Activated CD4-positive, alpha-beta T cell treated with anti-CD3 and anti-CD28 coated beads, Interleukin-2, amount 10 ng/mL, durations not matched to agents 24 days and 14 days (primary cell): ENCODE measurements around the gene JMJD1C. TPM values are rescaled to one million over a fixed set of nuclear protein-coding genes. Genes with fewer than 3 reads are reported as not detected.
"Not testable (repeated sequence)": the region's sequence is repeated elsewhere in the genome, so short reads cannot be mapped to it uniquely, and the experiment has no call there.

Source experiments
- DNase-seq: peaks from one replicate; pipeline ENCODE4 v3.0.0; 2022
- H3K27ac Mint-ChIP-seq: one replicate; pipeline ENCODE4 v1.8.0; 2022; ENCODE audit warnings: mild to moderate bottlenecking, mixed read lengths
- H3K27me3 Mint-ChIP-seq: one replicate; pipeline ENCODE4 v1.8.0; 2022; ENCODE audit warnings: mixed read lengths
- H3K36me3 Mint-ChIP-seq: one replicate; pipeline ENCODE4 v1.8.0; 2022; ENCODE audit warnings: low read depth, mild to moderate bottlenecking, mixed read lengths
- H3K4me1 Mint-ChIP-seq: one replicate; pipeline ENCODE4 v1.8.0; 2021; ENCODE audit warnings: mixed read lengths
- H3K4me3 Mint-ChIP-seq: one replicate; pipeline ENCODE4 v1.8.0; 2022; ENCODE audit warnings: mild to moderate bottlenecking, moderate library complexity, mixed read lengths
- H3K9me3 Mint-ChIP-seq: one replicate; pipeline ENCODE4 v1.8.0; 2021; ENCODE audit warnings: mixed read lengths
- intact Hi-C: fragments of 100-400 bp; cut with micrococcal nuclease; formaldehyde crosslinking; loops from one replicate; pipeline ENCODE4 v1.15.1; 2023
- total RNA-seq: library from RNA; stranded (reverse); gene quantifications from 2 replicates; pipeline ENCODE4 v1.2.3, GENCODE V29; 2022

The JMJD1C gene
- total RNA-seq, 1 donor from 2014 or later: 41.7 TPM

DNA sequence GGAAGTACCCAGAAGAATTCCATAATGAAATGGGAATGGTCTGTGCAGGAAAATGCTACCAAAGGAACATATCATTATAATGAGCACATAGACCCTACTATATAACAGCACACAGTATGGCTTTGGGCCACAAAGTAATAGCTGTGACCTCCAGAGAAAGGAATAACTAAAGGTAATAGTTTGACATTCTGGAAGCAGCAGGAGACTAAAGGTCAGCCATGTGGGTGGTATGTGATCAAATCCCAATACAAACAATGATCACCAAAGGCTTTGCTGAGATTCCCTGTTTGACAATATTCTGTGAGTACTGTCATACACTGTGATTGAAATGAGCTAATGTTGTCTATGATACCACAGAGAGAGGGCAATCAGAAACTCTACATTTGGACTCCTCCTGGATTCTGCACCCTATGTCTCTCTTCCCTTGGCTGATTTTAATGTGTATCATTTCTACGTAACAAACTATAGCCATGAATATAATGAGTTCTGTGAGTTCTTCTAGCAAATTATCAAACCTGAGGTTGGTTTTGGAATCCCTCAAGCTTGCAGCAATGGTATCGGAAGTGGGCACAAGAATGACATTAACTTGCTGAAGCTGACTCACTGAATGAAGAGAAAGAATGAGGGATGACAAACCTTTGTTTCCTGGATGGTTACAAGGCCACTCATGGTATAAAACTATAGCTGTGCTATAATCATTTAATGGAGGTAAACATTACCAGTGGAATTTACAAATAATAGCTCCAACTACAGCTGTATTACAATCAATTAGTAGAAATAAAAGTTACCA, 99.6 kb downstream of the JMJD1C start:
- no peak for DNase-seq
- Mint-ChIP-seq H3K4me3 (no peak overlapping the region), H3K4me1 (peaks cover 2% of the 10 kb centered on the region), H3K9me3 (no peaks in the 10 kb centered on the region), H3K27me3 (no peaks in the 10 kb centered on the region), H3K36me3 (peaks cover 2% of the 10 kb centered on the region), H3K27ac (no peak overlapping the region)
- intact Hi-C loops: no loop called here

DNA sequence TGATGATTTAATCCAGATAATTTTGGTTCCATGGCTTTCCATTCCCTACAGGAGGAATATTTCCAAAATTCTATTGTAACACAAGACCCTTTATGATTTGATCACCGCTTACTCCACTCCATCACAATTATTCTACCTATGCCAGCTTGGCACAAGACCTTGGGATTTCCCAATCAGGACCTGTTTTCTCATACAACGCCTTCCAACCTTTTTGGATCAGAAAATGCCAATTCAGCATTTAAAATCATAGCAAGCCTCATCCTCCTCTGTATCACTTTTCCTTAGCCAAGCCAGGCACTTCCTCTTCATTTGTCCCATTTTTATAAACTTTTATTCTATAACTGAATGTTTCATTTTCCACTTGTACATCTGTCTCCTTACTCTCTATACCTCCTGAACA, 100.9 kb downstream of the JMJD1C start:
- intact Hi-C loops: no loop called here
- Mint-ChIP-seq H3K27me3 (no peaks in the 10 kb centered on the region), H3K4me1 (peaks cover 2% of the 10 kb centered on the region), H3K9me3 (no peaks in the 10 kb centered on the region), H3K27ac (no peak overlapping the region), H3K36me3 (peaks cover 2% of the 10 kb centered on the region), H3K4me3 (no peak overlapping the region)
- DNase-seq: no peak

GRCh38 chr10:63363951-63364350, 101.8 kb downstream of the JMJD1C start:
- H3K27ac Mint-ChIP-seq: no peak overlapping the region
- no peaks in the 10 kb centered on the region for H3K9me3 Mint-ChIP-seq
- peaks cover under 1% of the 10 kb centered on the region for H3K36me3 Mint-ChIP-seq
- H3K4me1 Mint-ChIP-seq: peaks cover under 1% of the 10 kb centered on the region
- DNase-seq: no peak
- no peak overlapping the region for H3K4me3 Mint-ChIP-seq
- intact Hi-C loops: no loop called here
- H3K27me3 Mint-ChIP-seq: no peaks in the 10 kb centered on the region

DNA sequence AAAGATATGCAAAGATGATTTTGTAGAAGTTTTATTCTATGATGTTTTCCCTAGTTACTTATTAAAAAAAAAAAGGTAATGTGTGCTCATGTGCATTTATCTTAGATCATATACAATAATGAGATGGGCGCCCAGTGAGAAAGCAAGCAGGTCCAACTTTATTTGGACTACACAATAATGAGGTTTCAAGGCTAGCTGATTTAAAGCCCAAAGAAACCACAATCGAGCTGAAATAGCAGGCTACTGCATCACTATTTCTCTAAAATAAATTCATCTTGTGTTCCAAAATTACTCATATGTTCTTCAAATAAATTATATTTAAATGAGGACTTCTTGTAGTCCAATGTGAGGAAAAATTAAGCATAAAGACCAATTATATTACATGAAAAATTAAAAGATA, 110.1 kb downstream of the JMJD1C start:
- peaks cover 14% of the 10 kb centered on the region for H3K4me1 Mint-ChIP-seq
- peak overlapping the region; percentile 63 for H3K27ac Mint-ChIP-seq
- intact Hi-C loops: loop anchor here (1.0 to 10.0 kb wide), 6 partner anchors 33 to 359 kb away; no protein-coding TSS in a partner anchor
- no peaks in the 10 kb centered on the region for H3K9me3 Mint-ChIP-seq
- no peaks in the 10 kb centered on the region for H3K36me3 Mint-ChIP-seq
- no peak for DNase-seq
- no peaks in the 10 kb centered on the region for H3K27me3 Mint-ChIP-seq
- H3K4me3 Mint-ChIP-seq: no peak overlapping the region

DNA sequence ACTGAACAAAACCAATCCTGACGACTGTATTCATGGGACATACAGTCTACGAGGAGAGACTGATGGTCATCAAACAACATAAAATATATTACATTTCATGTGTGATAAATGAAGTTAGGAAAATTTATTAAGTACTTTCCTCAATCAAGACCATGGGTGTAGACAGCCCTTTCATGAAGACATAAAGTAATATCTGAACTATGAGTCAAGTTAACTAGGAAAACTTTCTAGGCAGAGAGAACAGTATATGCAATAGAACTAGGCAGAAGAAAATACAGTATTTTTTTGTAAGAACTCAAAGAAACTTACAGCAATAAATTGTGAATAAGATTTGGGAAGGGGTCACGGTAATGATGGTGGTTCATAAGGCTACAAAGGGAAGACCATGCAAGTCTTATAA, 112.8 kb downstream of the JMJD1C start:
- no peaks in the 10 kb centered on the region for H3K9me3 Mint-ChIP-seq
- intact Hi-C loops: loop anchor here (10.0 kb wide), 1 partner anchor 362 kb away; no protein-coding TSS in a partner anchor
- no peaks in the 10 kb centered on the region for H3K27me3 Mint-ChIP-seq
- no peak for DNase-seq
- H3K36me3 Mint-ChIP-seq: no peaks in the 10 kb centered on the region
- no peak overlapping the region for H3K27ac Mint-ChIP-seq
- peaks cover 14% of the 10 kb centered on the region for H3K4me1 Mint-ChIP-seq
- H3K4me3 Mint-ChIP-seq: no peak overlapping the region

DNA sequence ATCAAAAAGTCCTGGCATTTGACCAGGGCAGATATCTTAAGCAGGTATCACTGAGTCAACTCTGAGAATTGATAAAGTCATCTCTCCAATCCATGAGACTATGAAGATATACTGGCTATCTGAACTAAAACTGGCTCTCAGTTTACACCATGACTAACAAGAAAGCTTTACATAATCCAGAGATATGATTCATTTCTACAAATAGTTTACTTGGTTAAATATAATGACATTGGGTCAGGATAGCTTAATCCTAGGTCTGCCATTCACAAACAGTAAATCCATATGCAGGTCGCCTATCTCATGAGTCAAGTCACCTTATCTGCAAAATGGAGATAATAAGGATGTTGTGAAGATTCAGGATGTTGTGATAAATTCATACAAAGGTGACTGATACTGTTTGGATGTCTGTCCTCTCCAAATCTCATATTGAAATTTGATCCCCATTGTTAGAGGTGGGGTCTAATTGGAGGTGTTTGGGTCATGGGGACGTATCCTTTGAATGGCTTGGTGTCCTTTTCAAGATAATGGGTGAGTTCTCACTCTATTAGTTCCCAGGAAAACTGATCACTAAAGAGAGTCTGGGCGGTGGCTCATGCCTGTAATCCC, 117.4 kb downstream of the JMJD1C start:
- H3K36me3 Mint-ChIP-seq: peaks cover 2% of the 10 kb centered on the region
- intact Hi-C loops: no loop called here
- peaks cover 7% of the 10 kb centered on the region for H3K4me1 Mint-ChIP-seq
- no peaks in the 10 kb centered on the region for H3K27me3 Mint-ChIP-seq
- DNase-seq: no peak
- no peaks in the 10 kb centered on the region for H3K9me3 Mint-ChIP-seq
- no peak overlapping the region for H3K27ac Mint-ChIP-seq
- no peak overlapping the region for H3K4me3 Mint-ChIP-seq

DNA sequence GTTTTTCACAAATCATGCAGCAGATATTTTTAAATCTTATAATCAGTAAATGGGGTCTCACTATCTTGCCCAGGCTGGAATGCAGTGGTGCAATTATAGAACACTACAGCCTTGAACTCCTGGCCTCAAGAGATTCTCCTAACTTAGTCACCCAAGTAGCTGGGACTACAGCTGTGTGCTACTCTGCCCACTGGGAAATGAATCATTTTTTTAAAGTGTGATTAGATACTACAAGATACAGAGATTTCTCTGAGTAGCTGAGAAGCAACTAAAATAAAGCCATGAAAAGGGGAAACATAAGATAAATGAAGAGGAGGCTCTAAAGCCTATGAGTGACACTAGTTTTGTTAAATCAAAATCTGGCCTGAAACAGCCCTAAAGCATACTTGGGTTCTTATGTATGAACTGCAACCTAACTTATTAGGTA, 119.7 kb downstream of the JMJD1C start:
- no peak for DNase-seq
- Mint-ChIP-seq H3K27me3 (no peaks in the 10 kb centered on the region), H3K27ac (no peak overlapping the region), H3K36me3 (peaks cover 4% of the 10 kb centered on the region), H3K9me3 (no peaks in the 10 kb centered on the region), H3K4me1 (peaks cover 2% of the 10 kb centered on the region), H3K4me3 (no peak overlapping the region)
- intact Hi-C loops: no loop called here

GRCh38 chr10:63344269-63344668, 121.5 kb downstream of the JMJD1C start:
- H3K4me1 Mint-ChIP-seq: peaks cover 7% of the 10 kb centered on the region
- H3K4me3 Mint-ChIP-seq: no peak overlapping the region
- no peak overlapping the region for H3K27ac Mint-ChIP-seq
- H3K9me3 Mint-ChIP-seq: no peaks in the 10 kb centered on the region
- DNase-seq: no peak
- H3K36me3 Mint-ChIP-seq: peaks cover 5% of the 10 kb centered on the region
- intact Hi-C loops: no loop called here
- no peaks in the 10 kb centered on the region for H3K27me3 Mint-ChIP-seq

GRCh38 chr10:63343476-63343875, 122.3 kb downstream of the JMJD1C start:
- intact Hi-C loops: no loop called here
- no peak overlapping the region for H3K4me3 Mint-ChIP-seq
- peak; percentile 6 for DNase-seq
- no peaks in the 10 kb centered on the region for H3K27me3 Mint-ChIP-seq
- H3K27ac Mint-ChIP-seq: no peak overlapping the region
- H3K4me1 Mint-ChIP-seq: peaks cover 10% of the 10 kb centered on the region
- peaks cover 5% of the 10 kb centered on the region for H3K36me3 Mint-ChIP-seq
- no peaks in the 10 kb centered on the region for H3K9me3 Mint-ChIP-seq

DNA sequence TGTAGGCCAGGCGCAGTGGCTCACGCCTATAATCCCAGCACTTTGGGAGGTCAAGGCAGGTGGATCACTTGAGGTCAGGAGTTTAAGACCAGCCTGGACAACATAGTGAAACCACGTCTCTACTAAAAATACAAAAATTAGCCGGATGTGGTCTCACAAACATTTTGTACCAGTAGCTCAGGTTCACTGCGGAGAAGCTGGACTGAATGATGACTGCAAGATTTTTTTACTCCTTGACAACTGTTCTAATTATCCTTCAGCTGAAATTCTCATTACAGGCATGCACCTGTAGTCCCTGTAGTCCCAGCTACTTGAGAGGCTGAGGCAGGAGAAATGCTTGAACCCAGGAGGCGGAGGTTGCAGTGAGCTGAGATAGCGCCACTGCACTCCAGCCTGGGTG, 126.1 kb downstream of the JMJD1C start:
- H3K36me3 Mint-ChIP-seq, H3K9me3 Mint-ChIP-seq, H3K4me3 Mint-ChIP-seq, H3K4me1 Mint-ChIP-seq, H3K27me3 Mint-ChIP-seq, DNase-seq, H3K27ac Mint-ChIP-seq, intact Hi-C loops: not testable (repeated sequence)

- Mint-ChIP-seq H3K27me3 (no peaks in the 10 kb centered on the region), H3K9me3 (no peaks in the 10 kb centered on the region), H3K36me3 (peaks cover 3% of the 10 kb centered on the region), H3K4me1 (peaks cover 8% of the 10 kb centered on the region), H3K27ac (no peak overlapping the region), H3K4me3 (no peak overlapping the region)
- peak; percentile 2 for DNase-seq
- intact Hi-C loops: no loop called here
Observed at GRCh38 chr10:63337455-63338251, 128.1 kb downstream of the JMJD1C start.

DNA sequence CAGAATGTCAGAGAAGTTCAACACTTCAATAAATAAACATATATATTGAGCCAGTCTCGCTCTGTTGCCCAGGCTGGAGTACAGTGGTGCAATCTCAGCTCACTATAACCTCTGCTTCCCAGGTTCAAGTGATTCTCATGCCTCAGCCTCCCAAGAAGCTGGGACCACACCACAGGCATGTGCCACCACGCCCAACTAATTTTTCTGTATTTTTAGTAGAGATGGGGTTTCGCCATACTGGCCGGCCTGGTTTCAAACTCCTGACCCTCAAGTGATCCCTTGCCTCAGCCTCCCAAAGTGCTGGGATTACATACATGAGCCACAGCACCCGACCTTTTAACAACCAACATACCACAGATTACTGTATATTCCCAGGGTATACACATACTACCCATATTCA, 134.2 kb downstream of the JMJD1C start:
- H3K36me3 Mint-ChIP-seq: peaks cover 1% of the 10 kb centered on the region
- no peaks in the 10 kb centered on the region for H3K4me1 Mint-ChIP-seq
- peak; percentile 37 for DNase-seq
- H3K4me3 Mint-ChIP-seq: no peak overlapping the region
- intact Hi-C loops: no loop called here
- no peak overlapping the region for H3K27ac Mint-ChIP-seq
- no peaks in the 10 kb centered on the region for H3K27me3 Mint-ChIP-seq
- no peaks in the 10 kb centered on the region for H3K9me3 Mint-ChIP-seq

DNA sequence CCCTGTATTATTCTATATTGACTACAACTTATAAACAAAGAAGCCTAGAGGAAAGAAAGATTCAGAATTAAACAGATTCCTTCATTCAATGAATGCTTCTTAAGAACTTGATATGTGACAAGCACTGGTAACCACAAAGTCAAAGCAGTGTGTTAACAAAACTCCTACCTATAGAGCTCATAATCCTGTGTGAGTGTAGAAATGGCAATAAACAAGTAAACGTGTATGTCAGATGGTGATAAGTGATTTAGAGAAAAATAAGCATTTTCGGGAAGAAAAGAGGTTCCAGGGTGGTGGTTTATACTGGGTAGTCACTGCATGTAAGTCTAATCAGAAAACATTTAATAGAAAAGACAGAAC, 141.3 kb downstream of the JMJD1C start:
- H3K9me3 Mint-ChIP-seq: no peaks in the 10 kb centered on the region
- H3K4me1 Mint-ChIP-seq: peaks cover 3% of the 10 kb centered on the region
- H3K4me3 Mint-ChIP-seq: no peak overlapping the region
- intact Hi-C loops: no loop called here
- H3K36me3 Mint-ChIP-seq: peaks cover 3% of the 10 kb centered on the region
- no peaks in the 10 kb centered on the region for H3K27me3 Mint-ChIP-seq
- H3K27ac Mint-ChIP-seq: no peak overlapping the region
- DNase-seq: no peak
